ENCODE results near the gene MYRFL. TPM values are rescaled to one million over a fixed set of nuclear protein-coding genes. Genes with fewer than 3 reads are reported as not detected.

The MYRFL gene
- polyA plus RNA-seq, 1 donor from 2014 or later = not detected

DNA sequence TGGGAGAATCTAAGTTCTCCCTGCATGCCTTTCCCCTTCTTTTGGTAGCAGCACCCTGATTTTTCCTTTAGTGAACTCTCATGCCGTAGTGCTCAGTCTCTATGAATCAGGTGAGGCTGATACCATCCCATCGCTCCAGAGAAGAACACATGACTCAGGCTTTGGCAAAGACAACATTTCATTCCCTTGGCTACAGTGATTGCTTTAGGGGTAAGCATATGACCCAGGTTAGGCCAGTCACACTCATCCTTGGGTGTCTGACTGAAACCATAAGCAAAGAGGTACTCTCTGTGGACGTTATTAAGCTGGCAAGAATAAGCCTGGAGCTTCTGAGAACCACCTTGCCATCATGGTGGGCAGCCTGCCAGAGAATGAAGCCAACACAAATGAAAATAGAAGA, 141.8 kb downstream of the MYRFL start:
- Histone ChIP-seq H3K9ac (ENCODE audit: low read length) (no peak overlapping the region), H3K9me3 (ENCODE audit: low read length) (no peaks in the 10 kb centered on the region), H3K9me2 (ENCODE audit: insufficient read depth, low read length) (no peaks in the 10 kb centered on the region), H2AFZ (ENCODE audit: low read depth, low read length) (no peak overlapping the region), H4K20me1 (ENCODE audit: insufficient read depth) (no peaks in the 10 kb centered on the region), H3K4me3 (ENCODE audit: low read length) (no peak overlapping the region), H3K79me2 (replicated peaks; ENCODE audit: insufficient read depth, low read length) (no peaks in the 10 kb centered on the region), H3K4me2 (ENCODE audit: low read length) (no peak overlapping the region), H3K27ac (ENCODE audit: low read length) (no peak overlapping the region), H3K36me3 (ENCODE audit: insufficient read depth, low read length) (no peaks in the 10 kb centered on the region), H3F3A (ENCODE audit: insufficient read depth, low read length, poor library complexity, severe bottlenecking) (no peaks in the 10 kb centered on the region), H3K27me3 (ENCODE audit: insufficient read depth, low read depth, low read length) (no peaks in the 10 kb centered on the region)
- no peak for TF ChIP-seq SMC3 (conservative IDR thresholded peaks at IDR 0.05; ENCODE audit: poor library complexity)
- TF ChIP-seq POLR2AphosphoS5 (IDR thresholded peaks at IDR 0.05) = no peak
- TF ChIP-seq, protein P1, sequence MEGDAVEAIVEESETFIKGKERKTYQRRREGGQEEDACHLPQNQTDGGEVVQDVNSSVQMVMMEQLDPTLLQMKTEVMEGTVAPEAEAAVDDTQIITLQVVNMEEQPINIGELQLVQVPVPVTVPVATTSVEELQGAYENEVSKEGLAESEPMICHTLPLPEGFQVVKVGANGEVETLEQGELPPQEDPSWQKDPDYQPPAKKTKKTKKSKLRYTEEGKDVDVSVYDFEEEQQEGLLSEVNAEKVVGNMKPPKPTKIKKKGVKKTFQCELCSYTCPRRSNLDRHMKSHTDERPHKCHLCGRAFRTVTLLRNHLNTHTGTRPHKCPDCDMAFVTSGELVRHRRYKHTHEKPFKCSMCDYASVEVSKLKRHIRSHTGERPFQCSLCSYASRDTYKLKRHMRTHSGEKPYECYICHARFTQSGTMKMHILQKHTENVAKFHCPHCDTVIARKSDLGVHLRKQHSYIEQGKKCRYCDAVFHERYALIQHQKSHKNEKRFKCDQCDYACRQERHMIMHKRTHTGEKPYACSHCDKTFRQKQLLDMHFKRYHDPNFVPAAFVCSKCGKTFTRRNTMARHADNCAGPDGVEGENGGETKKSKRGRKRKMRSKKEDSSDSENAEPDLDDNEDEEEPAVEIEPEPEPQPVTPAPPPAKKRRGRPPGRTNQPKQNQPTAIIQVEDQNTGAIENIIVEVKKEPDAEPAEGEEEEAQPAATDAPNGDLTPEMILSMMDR (IDR thresholded peaks at IDR 0.05; ENCODE audit: poor library complexity, severe bottlenecking) = no peak
- TF ChIP-seq MXI1 (conservative IDR thresholded peaks at IDR 0.05; ENCODE audit: poor library complexity, severe bottlenecking) = no peak
- no peak for TF ChIP-seq TAF1 (IDR thresholded peaks at IDR 0.05; ENCODE audit: low read depth)
- no peak for TF ChIP-seq EZH2 (IDR thresholded peaks at IDR 0.05; ENCODE audit: borderline replicate concordance, insufficient read depth, low read length, poor library complexity, severe bottlenecking)
- no peak for TF ChIP-seq RAD21 (conservative IDR thresholded peaks at IDR 0.05)
- TF ChIP-seq, protein P2, sequence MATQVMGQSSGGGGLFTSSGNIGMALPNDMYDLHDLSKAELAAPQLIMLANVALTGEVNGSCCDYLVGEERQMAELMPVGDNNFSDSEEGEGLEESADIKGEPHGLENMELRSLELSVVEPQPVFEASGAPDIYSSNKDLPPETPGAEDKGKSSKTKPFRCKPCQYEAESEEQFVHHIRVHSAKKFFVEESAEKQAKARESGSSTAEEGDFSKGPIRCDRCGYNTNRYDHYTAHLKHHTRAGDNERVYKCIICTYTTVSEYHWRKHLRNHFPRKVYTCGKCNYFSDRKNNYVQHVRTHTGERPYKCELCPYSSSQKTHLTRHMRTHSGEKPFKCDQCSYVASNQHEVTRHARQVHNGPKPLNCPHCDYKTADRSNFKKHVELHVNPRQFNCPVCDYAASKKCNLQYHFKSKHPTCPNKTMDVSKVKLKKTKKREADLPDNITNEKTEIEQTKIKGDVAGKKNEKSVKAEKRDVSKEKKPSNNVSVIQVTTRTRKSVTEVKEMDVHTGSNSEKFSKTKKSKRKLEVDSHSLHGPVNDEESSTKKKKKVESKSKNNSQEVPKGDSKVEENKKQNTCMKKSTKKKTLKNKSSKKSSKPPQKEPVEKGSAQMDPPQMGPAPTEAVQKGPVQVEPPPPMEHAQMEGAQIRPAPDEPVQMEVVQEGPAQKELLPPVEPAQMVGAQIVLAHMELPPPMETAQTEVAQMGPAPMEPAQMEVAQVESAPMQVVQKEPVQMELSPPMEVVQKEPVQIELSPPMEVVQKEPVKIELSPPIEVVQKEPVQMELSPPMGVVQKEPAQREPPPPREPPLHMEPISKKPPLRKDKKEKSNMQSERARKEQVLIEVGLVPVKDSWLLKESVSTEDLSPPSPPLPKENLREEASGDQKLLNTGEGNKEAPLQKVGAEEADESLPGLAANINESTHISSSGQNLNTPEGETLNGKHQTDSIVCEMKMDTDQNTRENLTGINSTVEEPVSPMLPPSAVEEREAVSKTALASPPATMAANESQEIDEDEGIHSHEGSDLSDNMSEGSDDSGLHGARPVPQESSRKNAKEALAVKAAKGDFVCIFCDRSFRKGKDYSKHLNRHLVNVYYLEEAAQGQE (IDR thresholded peaks at IDR 0.05; ENCODE audit: borderline replicate concordance) = no peak
- TF ChIP-seq EP300 (conservative IDR thresholded peaks at IDR 0.05; ENCODE audit: poor library complexity, severe bottlenecking) = no peak

DNA sequence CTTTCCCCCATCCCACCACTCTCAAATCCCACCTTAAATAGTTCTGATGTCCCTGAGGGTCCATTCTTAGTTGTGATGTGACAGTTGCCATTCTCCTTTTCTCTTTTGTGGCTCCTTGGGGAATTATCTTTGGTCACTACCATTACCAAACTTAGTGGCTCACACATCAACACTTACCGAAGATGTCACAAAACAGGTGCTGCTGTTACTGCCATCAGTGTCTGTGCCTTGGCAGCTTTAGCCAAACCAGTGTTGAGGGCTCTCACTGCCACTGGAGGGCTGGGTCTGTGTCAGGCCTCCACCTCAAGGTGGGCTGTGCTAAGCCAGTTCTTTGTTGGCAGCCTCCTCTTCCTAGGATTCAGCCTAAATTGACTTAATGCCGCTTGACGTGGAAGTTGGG, 144.0 kb downstream of the MYRFL start:
- Histone ChIP-seq H4K20me1 (ENCODE audit: insufficient read depth) (no peaks in the 10 kb centered on the region), H3K36me3 (ENCODE audit: insufficient read depth, low read length) (no peaks in the 10 kb centered on the region), H3K9me3 (ENCODE audit: low read length) (no peaks in the 10 kb centered on the region), H3F3A (ENCODE audit: insufficient read depth, low read length, poor library complexity, severe bottlenecking) (no peaks in the 10 kb centered on the region), H3K27me3 (ENCODE audit: insufficient read depth, low read depth, low read length) (no peaks in the 10 kb centered on the region), H3K79me2 (replicated peaks; ENCODE audit: insufficient read depth, low read length) (no peaks in the 10 kb centered on the region), H3K9me2 (ENCODE audit: insufficient read depth, low read length) (no peaks in the 10 kb centered on the region), H2AFZ (ENCODE audit: low read depth, low read length) (no peak overlapping the region), H3K9ac (ENCODE audit: low read length) (no peak overlapping the region), H3K4me3 (ENCODE audit: low read length) (no peak overlapping the region), H3K4me2 (ENCODE audit: low read length) (no peak overlapping the region), H3K27ac (ENCODE audit: low read length) (no peak overlapping the region)
- no peak for TF ChIP-seq TAF1 (IDR thresholded peaks at IDR 0.05; ENCODE audit: low read depth)
- TF ChIP-seq EP300 (conservative IDR thresholded peaks at IDR 0.05; ENCODE audit: poor library complexity, severe bottlenecking) = no peak
- TF ChIP-seq EZH2 (IDR thresholded peaks at IDR 0.05; ENCODE audit: borderline replicate concordance, insufficient read depth, low read length, poor library complexity, severe bottlenecking) = no peak
- TF ChIP-seq RAD21 (conservative IDR thresholded peaks at IDR 0.05) = no peak
- TF ChIP-seq, protein P2 (IDR thresholded peaks at IDR 0.05; ENCODE audit: borderline replicate concordance) = no peak
- TF ChIP-seq SMC3 (conservative IDR thresholded peaks at IDR 0.05; ENCODE audit: poor library complexity) = no peak
- no peak for TF ChIP-seq POLR2AphosphoS5 (IDR thresholded peaks at IDR 0.05)
- no peak for TF ChIP-seq MXI1 (conservative IDR thresholded peaks at IDR 0.05; ENCODE audit: poor library complexity, severe bottlenecking)
- TF ChIP-seq, protein P1 (IDR thresholded peaks at IDR 0.05; ENCODE audit: poor library complexity, severe bottlenecking) = no peak
